Amniotic stem cell (primary cell): Measurements from ENCODE around the gene CRYBG2.

Source experiments
- DNase-seq: peaks from one replicate; lab custom pipeline; 2025; lab: John Stamatoyannopoulos, UW

The CRYBG2 gene

GRCh38 chr1:26368486-26368885 is 14.6 kb upstream of the CRYBG2 start:
- DNase-seq: no peak

- no peak for DNase-seq
Measured at GRCh38 chr1:26368006-26368405, 14.1 kb upstream of the CRYBG2 start.

DNA sequence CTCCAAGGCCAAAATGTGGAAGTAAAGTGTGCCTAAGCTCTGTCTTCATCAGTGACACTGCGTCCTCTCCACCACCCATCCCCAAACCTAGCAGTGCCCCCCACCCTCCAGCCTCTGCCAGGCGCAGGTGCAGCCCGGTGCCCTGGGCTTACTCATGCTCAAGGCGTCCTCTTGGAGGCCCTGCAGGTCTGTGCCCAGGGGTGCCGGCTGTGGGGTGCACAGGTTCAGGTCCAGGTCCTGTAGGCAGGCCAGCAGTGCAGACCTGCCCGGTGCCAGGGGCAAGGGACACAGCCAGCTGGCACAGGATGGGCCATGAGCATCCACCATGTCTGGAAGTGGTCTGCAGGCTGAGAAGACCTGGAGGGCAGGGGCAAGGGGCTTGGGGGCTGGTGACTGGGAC is 13.5 kb upstream of the CRYBG2 start:
- no peak for DNase-seq

DNA sequence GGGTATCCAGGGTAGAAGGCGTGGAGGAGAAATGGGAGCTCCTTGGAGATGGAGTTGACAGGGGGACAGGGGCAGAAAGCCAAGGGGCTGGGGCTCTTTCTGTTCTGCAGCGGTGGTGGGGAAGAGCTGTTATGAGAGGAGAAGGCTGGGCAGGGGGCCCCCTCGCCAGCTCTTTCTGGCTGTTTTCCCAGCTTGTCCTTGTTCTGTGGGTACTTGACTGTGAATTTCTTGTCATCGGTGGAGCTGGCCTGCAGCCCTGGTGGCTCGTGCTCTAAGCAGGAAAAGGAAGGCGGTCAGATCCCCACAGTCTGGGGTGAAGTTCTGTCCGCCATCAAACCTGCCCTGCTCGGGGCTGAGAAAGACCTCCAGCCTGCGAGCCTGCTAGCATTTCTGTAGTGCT is 11.0 kb upstream of the CRYBG2 start:
- no peak for DNase-seq

- no peak for DNase-seq
Measured at GRCh38 chr1:26363549-26364448, 9.9 kb upstream of the CRYBG2 start.

GRCh38 chr1:26362331-26362730 is 8.4 kb upstream of the CRYBG2 start:
- DNase-seq: no peak

DNA sequence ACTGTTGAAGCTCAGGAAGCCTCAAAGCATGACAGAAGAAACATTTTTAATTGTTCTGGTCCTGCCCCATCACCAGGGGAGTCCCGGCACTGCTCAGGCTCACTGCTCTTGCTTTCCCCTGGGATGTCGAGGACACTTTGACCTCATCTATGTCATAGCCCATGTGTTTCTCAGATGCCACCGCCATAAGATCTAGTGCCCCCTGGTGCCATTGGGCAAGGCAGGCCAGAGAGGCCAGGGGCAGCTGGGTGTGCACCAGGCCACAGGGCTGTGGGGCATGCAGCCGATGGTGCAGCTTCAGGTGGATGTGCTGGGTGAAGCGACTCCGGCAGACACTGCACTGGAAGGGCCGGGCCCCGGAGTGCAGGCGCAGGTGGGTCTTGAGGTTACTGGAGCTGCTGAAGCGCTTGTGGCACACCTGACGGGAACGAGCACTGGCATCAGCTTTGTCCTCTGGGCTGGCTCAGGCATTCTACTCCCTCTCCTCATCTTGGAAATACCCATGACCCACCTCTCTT is 7.7 kb upstream of the CRYBG2 start:
- DNase-seq: no peak

DNA sequence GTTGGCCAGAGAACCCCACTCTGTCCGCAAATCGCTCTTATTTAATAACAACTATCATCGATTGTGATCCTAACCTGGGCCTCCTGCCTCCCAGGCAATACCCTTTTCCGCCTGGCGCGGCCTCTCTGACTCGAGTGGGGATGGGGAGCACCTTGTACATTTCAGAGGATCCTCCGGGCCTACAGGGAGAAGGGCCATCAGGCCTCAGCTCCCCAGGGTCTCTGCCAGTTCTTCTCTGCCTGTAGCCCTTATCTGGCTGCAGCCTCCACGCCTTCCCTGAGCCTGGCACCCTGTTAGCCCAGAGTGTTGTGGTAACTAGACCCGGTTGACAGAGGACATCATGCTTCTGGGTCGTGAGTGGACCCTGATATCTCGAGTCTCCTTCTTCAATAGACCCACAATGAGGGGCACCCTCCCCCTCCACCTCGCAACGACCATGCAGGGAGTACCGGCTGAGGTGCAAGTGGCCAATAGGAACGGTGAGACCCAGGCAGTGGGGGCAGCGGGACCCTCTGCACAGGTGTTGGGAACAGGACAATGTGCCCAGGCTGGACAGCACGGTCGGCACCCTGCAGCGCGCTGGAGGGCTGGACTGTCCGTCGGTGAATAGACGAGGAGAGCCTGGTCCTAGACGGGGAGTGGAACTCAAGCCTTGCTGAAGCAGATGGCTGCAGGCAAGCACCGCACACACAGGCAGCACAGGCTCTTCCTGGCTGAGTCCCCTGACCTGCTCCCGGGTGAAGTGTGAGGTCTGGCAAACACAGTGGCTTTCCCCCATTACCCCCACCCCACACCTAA is 7.1 kb upstream of the CRYBG2 start:
- no peak for DNase-seq

- no peak for DNase-seq
Measured at GRCh38 chr1:26359981-26360806, 6.3 kb upstream of the CRYBG2 start.

DNA sequence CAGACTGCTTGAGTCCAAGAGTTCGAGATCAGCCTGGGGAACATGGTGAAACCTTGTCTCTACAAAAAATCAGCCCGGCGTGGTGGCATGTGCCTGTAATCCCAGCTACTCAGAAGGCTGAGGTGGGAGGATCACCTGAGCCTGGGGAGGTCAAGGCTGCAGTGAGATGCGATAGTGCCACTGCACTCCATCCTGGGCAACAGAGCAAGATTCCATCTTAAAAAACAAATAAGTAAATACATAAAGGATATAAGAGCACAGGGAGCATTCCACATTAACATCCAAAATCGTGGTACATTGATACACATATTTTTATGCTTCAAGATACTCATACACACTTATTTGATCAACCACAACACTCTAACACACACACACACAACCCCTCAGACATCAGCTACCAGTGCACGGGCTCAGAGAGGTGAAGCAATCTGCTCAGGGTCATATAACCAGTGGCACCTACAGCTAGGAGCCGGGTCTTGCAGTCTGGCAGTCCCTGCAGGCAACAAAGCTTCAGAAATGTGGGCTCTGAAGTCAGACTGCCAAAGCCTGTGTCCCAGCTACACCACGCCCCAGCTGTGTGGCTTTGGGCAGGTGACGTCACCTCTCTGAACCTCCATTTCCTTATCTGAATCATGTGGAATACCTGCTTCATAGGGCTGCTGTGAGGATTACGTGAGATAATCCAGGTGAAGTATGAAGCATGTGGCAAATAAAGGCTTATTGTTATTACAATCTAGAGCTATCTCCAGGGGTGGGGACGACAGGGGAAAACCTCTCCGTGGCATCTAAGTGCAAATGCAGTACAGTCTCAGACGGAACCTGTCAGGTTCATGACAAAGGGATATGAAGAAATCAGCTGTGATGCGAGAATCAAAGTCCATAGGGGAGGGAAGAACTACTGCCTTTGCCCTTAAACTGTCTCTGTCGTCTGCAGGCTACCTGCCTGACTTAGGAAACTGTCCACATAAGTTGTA is 4.8 kb upstream of the CRYBG2 start:
- no peak for DNase-seq

DNA sequence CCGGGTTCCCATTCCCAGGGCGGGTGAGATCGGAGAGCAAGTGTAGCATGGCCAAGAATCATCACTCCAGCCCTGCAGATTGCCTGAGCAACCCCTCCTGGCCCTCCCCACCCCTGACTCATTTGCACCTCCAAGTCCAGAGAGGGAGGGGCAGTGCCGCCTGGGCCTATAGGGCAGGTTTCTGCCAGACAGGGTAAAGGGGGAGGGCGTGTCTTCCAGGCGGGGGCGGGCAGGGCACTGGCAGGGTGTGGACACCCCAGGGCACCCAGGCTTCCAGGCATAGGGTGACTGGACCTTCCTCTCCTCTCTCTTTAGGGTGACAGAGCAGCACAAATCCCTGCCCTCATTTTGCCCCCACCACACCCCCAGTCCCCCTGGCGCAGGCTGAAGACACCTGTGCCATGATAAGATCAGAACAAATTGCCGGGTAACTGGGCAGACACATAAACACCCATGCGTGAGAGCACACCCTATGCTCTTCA is 3.2 kb upstream of the CRYBG2 start:
- no peak for DNase-seq

GRCh38 chr1:26356106-26356505 is 2.2 kb upstream of the CRYBG2 start:
- DNase-seq: no peak

DNA sequence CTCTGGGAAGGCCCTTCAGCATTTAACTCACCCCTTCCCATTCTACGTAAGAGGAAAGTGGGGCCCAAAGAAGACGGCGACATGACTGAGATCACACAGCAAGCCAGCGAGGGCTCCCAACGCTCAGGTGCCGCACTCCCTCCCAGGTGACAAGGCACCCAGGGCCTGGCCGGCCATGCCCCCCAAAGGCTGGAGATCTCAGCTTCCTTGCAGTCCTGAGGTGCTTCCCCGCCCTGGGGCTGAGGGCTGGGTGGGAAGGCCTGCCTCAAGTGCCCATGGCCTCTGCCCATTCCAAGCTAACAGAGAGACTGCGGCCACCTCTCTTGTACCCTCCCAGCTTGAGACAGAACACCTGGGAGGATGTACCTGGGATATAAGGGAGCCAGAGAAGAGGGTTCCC is 1.0 kb upstream of the CRYBG2 start:
- DNase-seq: no peak

- DNase-seq: no peak
Measured at GRCh38 chr1:26353210-26353859, 595 bp downstream of the CRYBG2 start.

GRCh38 chr1:26352338-26352679 is 1.6 kb downstream of the CRYBG2 start:
- no peak for DNase-seq

DNA sequence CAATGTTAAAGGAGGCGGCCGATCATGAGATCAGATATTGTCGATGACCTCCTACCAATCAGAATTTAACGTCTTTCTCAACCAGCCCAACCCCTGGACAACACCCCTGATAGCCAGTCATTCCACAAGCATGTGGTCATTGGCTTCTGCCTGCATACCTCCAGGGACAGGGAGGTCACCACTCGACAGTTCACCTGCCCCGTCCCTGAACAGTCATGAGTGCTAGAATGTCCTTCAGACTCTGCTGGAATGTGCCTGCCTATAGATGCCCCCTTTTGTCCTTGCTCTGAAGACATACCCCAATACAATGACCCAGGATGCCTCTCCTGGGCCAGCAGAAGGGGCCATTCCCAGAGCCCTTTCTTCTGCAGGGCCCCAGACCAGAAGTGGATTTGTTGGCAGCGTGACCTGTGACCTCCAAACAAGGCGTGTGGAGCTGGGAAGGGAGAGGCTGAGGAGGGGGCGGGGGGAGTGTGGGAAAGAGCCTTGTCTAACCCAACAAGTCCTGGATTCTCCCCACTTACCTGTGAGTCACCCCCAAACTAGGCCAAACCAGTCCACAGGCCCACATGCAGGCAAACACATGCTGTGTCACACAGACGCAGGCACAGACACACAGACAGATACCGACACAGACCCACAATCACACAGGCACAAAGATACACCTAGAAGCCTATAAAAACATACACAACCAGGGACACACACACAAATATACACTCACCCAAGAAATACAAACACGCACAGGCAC is 2.2 kb downstream of the CRYBG2 start:
- no peak for DNase-seq

- no peak for DNase-seq
Measured at GRCh38 chr1:26350701-26351589, 3.0 kb downstream of the CRYBG2 start.

- DNase-seq: no peak
Measured at GRCh38 chr1:26350343-26350700, 3.6 kb downstream of the CRYBG2 start.

- no peak for DNase-seq
Measured at GRCh38 chr1:26349877-26350244, 4.1 kb downstream of the CRYBG2 start.
